Mesenchymal stem cell (in vitro differentiated cells and primary cell): ENCODE results near the gene ZNF117.
"Not testable (repeated sequence)": the region's sequence is repeated elsewhere in the genome, so short reads cannot be mapped to it uniquely, and the experiment has no call there.

ENCODE experiments used
- DNase-seq: peaks from one replicate; pipeline ENCODE4 v3.0.0-alpha.2; 2013
- H2AFZ ChIP-seq: one replicate; pipeline ENCODE4 v1.6.1; 2013; ENCODE audit warnings: low read depth, mild to moderate bottlenecking, control low read depth, inconsistent platforms, low read length, moderate library complexity
- H2AK5ac ChIP-seq: 2 replicates; pipeline ENCODE4 v1.6.1; 2013; ENCODE audit warnings: low read length, moderate library complexity, mild to moderate bottlenecking, inconsistent platforms; ENCODE audit not compliant: severe bottlenecking
- H2BK120ac ChIP-seq: one replicate; pipeline ENCODE4 v1.6.1; 2013; ENCODE audit warnings: low read depth, mild to moderate bottlenecking, inconsistent platforms, low read length, moderate library complexity
- H2BK12ac ChIP-seq, 2 experiments: one replicate each; pipeline ENCODE4 v1.6.1; 2013; ENCODE audit warnings: inconsistent platforms in 2 of 2, low read length in 2 of 2, mild to moderate bottlenecking in 2 of 2, moderate library complexity in 2 of 2, control low read depth in 1 of 2
- H2BK15ac ChIP-seq: one replicate; pipeline ENCODE4 v1.6.1; 2013; ENCODE audit warnings: mild to moderate bottlenecking, low read depth, inconsistent platforms; ENCODE audit not compliant: poor library complexity, severe bottlenecking
- H2BK5ac ChIP-seq: 2 replicates; pipeline ENCODE4 v1.6.1; 2013; ENCODE audit warnings: low read depth, mild to moderate bottlenecking, low read length, control low read depth, inconsistent platforms; ENCODE audit not compliant: poor library complexity, severe bottlenecking
- H3K14ac ChIP-seq, 2 experiments: one replicate each; pipeline ENCODE4 v1.6.1; 2013; ENCODE audit warnings: inconsistent platforms in 2 of 2, low read length in 2 of 2, control low read depth in 1 of 2, mild to moderate bottlenecking in 1 of 2, moderate library complexity in 1 of 2
- H3K18ac ChIP-seq, 2 experiments: one replicate each; pipeline ENCODE4 v1.6.1; 2013; ENCODE audit warnings: inconsistent platforms in 2 of 2, low read length in 2 of 2, control low read depth in 1 of 2, low read depth in 1 of 2, mild to moderate bottlenecking in 1 of 2
- H3K23ac ChIP-seq, 2 experiments: one replicate each; pipeline ENCODE4 v1.6.1; 2013; ENCODE audit warnings: inconsistent platforms in 2 of 2, low read length in 2 of 2, mild to moderate bottlenecking in 2 of 2, moderate library complexity in 2 of 2, control low read depth in 1 of 2
- H3K27ac ChIP-seq: 2 replicates; pipeline ENCODE4 v1.5.1; 2013; ENCODE audit warnings: mild to moderate bottlenecking, moderate library complexity, low read length, control low read depth, inconsistent platforms; ENCODE audit not compliant: poor library complexity, severe bottlenecking
- H3K27me3 ChIP-seq, 2 experiments: 2 replicates each; pipeline versions ENCODE4 v1.6.1 to v1.7.0; 2013; ENCODE audit warnings: low read length in 2 of 2, mild to moderate bottlenecking in 2 of 2, moderate library complexity in 2 of 2, control low read depth in 1 of 2, inconsistent platforms in 1 of 2; ENCODE audit not compliant: control insufficient read depth in 1 of 2, insufficient read depth in 1 of 2
- H3K36me3 ChIP-seq, 2 experiments: 2 replicates each; pipeline versions ENCODE4 v1.6.1 to v1.7.0; 2013; ENCODE audit warnings: low read length in 2 of 2, control low read depth in 1 of 2, inconsistent platforms in 1 of 2, low read depth in 1 of 2, mild to moderate bottlenecking in 1 of 2; ENCODE audit not compliant: insufficient read depth in 2 of 2, control insufficient read depth in 1 of 2
- H3K4ac ChIP-seq, 2 experiments: one replicate each; pipeline ENCODE4 v1.6.1; 2013; ENCODE audit warnings: inconsistent platforms in 2 of 2, low read length in 2 of 2, mild to moderate bottlenecking in 2 of 2, moderate library complexity in 2 of 2, control low read depth in 1 of 2, low read depth in 1 of 2
- H3K4me1 ChIP-seq: 2 replicates; pipeline ENCODE4 v1.6.1; 2013; ENCODE audit warnings: low read depth, low read length, control low read depth; ENCODE audit not compliant: control insufficient read depth, insufficient read depth
- H3K4me2 ChIP-seq: 2 replicates; pipeline ENCODE4 v1.6.1; 2013; ENCODE audit warnings: low read length, mild to moderate bottlenecking, inconsistent platforms; ENCODE audit not compliant: poor library complexity, severe bottlenecking
- H3K4me3 ChIP-seq, 2 experiments: 2 replicates each; pipeline versions ENCODE4 v1.5.1 to v1.7.0; 2013; ENCODE audit warnings: low read length in 2 of 2, mild to moderate bottlenecking in 2 of 2, control low read depth in 1 of 2, low read depth in 1 of 2; ENCODE audit not compliant: insufficient read depth in 1 of 2
- H3K79me1 ChIP-seq: replicated peaks from 2 replicates; pipeline ENCODE4 v1.6.1; 2013; ENCODE audit warnings: mild to moderate bottlenecking, control low read depth, low read length, inconsistent platforms; ENCODE audit not compliant: poor library complexity, severe bottlenecking
- H3K9ac ChIP-seq: 2 replicates; pipeline ENCODE4 v1.7.0; 2013; ENCODE audit warnings: mild to moderate bottlenecking, low read length, moderate library complexity
- H3K9me3 ChIP-seq: 2 replicates; pipeline ENCODE4 v1.7.0; 2013; ENCODE audit warnings: mild to moderate bottlenecking, low read length; ENCODE audit not compliant: control insufficient read depth
- H4K8ac ChIP-seq: one replicate; pipeline ENCODE4 v1.6.1; 2013; ENCODE audit warnings: inconsistent platforms, mild to moderate bottlenecking, low read length, moderate library complexity
- H4K91ac ChIP-seq: one replicate; pipeline ENCODE4 v1.6.1; 2013; ENCODE audit warnings: mild to moderate bottlenecking, low read length, inconsistent platforms
- WGBS: methylation state at CpG from one replicate; pipeline ENCODE4 v1.1.7; 2013; ENCODE audit warnings: mixed read lengths; 5-methylcytosine and 5-hydroxymethylcytosine counted together

Gene ZNF117

DNA sequence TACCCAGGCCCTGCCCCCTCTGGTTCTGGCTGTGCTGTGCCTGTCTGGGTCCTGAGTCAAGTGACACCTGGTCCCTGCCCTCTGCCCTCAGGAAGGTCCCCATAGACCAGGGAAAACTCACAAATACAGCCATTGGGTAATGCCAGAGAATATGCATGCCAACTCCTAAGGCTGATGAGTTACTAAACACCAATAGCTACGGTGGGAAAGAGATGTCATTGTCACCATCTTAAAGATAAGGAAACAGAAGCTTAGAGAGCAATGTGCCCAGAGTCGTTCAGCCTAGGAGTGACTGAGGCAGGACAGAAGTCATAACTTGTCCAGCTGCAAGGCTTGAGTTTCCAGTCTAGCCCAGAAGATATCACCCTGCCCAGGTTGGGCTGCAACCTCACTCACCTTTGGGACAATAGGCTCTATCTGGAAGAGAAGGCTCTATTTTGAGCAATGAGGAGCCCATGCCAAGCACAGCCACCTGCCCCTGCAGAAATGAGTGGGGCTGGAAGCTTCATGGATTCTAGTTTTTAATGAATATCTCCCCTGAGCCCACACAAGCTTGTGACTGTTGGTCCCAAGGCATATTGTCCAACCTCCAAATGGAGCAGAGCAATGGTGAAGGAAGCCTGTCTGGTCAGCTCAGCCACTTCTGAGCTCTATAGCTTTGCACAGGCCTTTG, 45.2 kb downstream of the ZNF117 start:
- WGBS = 61% methylated on average over 2 of the region's 2 CpGs
- H3K36me3 ChIP-seq = no peaks in the 10 kb centered on the region

DNA sequence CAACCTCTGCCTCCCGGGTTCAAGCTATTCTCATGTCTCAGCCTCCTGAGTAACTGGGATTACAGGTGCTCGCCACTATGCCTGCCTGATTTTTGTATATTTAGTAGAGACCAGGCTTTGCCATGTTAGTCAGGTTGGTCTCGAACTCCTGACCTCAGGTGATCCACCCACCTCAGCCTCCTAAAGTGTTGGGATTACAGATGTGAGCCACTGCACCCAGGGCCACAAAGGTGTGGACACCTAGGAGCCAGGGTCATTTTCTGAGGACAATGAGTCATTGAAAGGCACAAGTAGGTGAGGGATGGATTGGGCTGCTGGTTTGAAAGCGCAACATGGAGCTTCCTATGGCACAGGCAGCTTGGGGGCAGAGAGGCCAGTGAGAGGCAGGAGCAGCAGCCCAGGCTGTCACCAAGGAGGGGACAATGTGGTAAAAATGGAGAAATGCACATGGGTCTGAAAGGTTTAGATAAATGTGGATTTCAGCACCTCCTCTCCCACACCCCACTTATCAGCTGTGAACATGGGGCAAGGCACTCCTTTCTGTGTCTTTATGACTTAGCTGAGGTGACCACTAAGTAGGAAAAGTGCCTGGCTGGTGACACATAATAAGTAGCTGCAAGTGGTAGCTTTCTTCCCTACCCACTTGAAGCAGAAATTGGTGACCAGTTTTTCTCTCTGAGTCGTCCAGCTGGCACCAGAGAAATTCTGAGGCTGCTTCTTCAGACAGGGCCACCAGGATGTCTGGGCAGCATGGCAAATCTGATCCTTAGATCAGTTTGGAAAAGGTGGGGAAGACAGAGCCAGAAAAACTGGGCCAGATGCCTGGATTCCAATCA, 46.0 kb downstream of the ZNF117 start:
- 76% methylated on average over 5 of the region's 5 CpGs for WGBS

More for the DNA sequence above, 45.2 kb downstream of the ZNF117 start:
- Histone ChIP-seq H2BK120ac (no peak overlapping the region), H3K79me1 (no peaks in the 10 kb centered on the region), H2BK5ac (no peak overlapping the region), H3K9ac (no peak overlapping the region), H3K4me2 (no peak overlapping the region), H3K27me3 (peaks cover 11 to 36% of the 10 kb centered on the region in 2 experiments), H2AFZ (no peak overlapping the region), H3K14ac (no peak overlapping the region), H3K9me3 (no peaks in the 10 kb centered on the region), H2AK5ac (no peak overlapping the region), H4K8ac (no peak overlapping the region), H3K4me3 (no peak overlapping the region), H3K23ac (no peak overlapping the region), H3K27ac (no peak overlapping the region), H2BK12ac (no peak overlapping the region), H3K4ac (no peak overlapping the region), H3K4me1 (peaks cover 5% of the 10 kb centered on the region), H3K18ac (no peak overlapping the region), H2BK15ac (no peak overlapping the region), H4K91ac (no peak overlapping the region)
- DNase-seq = no peak

DNA sequence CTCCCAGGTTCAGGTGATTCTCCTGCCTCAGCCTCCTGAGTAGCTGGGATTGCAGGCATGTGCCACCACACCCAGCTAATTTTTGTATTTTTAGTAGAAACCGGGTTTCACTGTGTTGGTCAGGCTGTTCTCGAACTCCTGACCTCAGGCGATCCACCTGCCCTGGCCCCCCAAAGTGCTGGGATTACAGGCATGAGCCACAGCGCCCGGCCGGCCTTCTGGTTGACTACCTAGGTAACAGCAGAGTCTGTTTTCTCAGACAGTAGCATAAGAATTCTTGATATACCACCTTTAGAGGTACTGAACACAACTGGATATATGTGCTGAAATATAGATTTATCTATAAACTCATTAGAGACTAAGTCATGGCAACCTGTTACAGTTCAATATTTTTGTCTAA, 50.8 kb downstream of the ZNF117 start:
- not testable (repeated sequence) for H3K4ac ChIP-seq, H4K8ac ChIP-seq, H2BK5ac ChIP-seq, H3K23ac ChIP-seq, H3K27me3 ChIP-seq, H2AK5ac ChIP-seq, DNase-seq, H3K14ac ChIP-seq, H2BK12ac ChIP-seq, H3K9ac ChIP-seq, H3K79me1 ChIP-seq, H3K4me3 ChIP-seq, H4K91ac ChIP-seq, H2BK120ac ChIP-seq, H3K4me2 ChIP-seq, H3K27ac ChIP-seq, H2BK15ac ChIP-seq, H3K4me1 ChIP-seq, H3K18ac ChIP-seq, H3K36me3 ChIP-seq, H2AFZ ChIP-seq
- H3K9me3 ChIP-seq = peaks cover 27% of the 10 kb centered on the region
- WGBS = 94% methylated on average over 3 of the region's 6 CpGs

More for the DNA sequence above, 46.0 kb downstream of the ZNF117 start:
- H3K9ac ChIP-seq, H4K8ac ChIP-seq, H3K14ac ChIP-seq, H2AFZ ChIP-seq, H2BK12ac ChIP-seq, H2BK15ac ChIP-seq, H3K18ac ChIP-seq, H4K91ac ChIP-seq, H2BK5ac ChIP-seq, H3K36me3 ChIP-seq, H3K79me1 ChIP-seq, H3K4ac ChIP-seq, DNase-seq, H3K4me3 ChIP-seq, H3K4me1 ChIP-seq, H2AK5ac ChIP-seq, H3K27ac ChIP-seq, H2BK120ac ChIP-seq, H3K9me3 ChIP-seq, H3K4me2 ChIP-seq, H3K23ac ChIP-seq: not testable (repeated sequence)
- H3K27me3 ChIP-seq = peaks cover 11 to 36% of the 10 kb centered on the region in 2 experiments

DNA sequence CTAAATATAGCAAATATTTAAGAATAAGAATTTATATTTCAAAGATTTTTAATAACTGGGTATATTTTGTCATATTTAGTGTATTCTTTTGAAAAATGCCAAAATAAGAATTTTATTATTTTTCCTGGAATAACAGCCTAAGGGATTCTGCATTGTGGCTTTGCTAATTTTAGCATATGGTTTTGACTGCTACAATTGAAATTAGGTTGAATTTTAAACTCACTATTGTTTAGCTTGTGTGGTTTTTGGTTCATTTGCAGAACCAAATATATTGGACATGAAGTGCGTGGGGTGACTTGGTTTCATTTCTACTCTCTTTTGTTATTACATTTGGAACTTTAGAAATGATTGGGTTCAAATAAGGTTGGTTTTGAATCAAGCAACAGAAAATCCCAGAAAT, 52.3 kb downstream of the ZNF117 start:
- Histone ChIP-seq H3K4me2 (no peak overlapping the region), H3K18ac (no peak overlapping the region), H2BK120ac (no peak overlapping the region), H3K4me1 (no peaks in the 10 kb centered on the region), H3K9me3 (peaks cover 39% of the 10 kb centered on the region), H3K23ac (no peak overlapping the region), H2AFZ (no peak overlapping the region), H3K36me3 (no peaks in the 10 kb centered on the region), H3K27ac (no peak overlapping the region), H4K91ac (no peak overlapping the region), H3K27me3 (no peaks in the 10 kb centered on the region), H3K14ac (no peak overlapping the region), H3K4ac (no peak overlapping the region), H2BK12ac (no peak overlapping the region), H3K9ac (no peak overlapping the region), H3K4me3 (no peak overlapping the region), H2BK5ac (no peak overlapping the region), H3K79me1 (no peaks in the 10 kb centered on the region), H2BK15ac (no peak overlapping the region), H4K8ac (no peak overlapping the region), H2AK5ac (no peak overlapping the region)
- WGBS = 100% methylated on average over 1 of the region's 1 CpG
- DNase-seq = no peak
